GM20000 (cell line): ENCODE data around the gene SSTR1.
"Not testable (repeated sequence)": the region's sequence is repeated elsewhere in the genome, so short reads cannot be mapped to it uniquely, and the experiment has no call there.

Source experiments
- DNase-seq: peaks from one replicate; pipeline ENCODE4 v3.0.0; 2012; ENCODE audit warnings: low spot score
- TF ChIP-seq, protein P1 (sequence below): IDR thresholded peaks from 2 replicates; pipeline ENCODE4 v1.5.1; 2012; ENCODE audit warnings: mild to moderate bottlenecking, control low read depth; ENCODE audit errors: extremely low read depth, missing control alignments

Gene SSTR1

DNA sequence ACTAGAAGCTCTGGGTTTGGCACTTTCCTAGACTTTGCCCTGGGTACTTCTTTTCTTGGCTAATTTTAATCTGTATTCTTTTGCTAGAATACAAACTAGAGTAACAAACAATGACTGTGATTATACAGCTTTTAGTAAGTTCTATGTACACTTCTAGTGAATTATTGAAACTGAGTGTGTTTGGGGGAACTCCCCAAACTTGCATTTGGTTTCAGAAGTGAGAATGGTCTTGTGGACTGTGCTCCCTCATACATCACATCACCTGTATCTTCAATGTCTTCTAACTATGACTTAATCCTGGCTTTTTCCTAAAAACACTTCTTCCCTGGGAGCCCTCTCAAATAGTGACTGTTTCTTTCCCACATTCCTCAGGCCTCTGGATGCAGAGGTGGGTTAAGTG, 23.6 kb upstream of the SSTR1 start:
- TF ChIP-seq, protein P1, sequence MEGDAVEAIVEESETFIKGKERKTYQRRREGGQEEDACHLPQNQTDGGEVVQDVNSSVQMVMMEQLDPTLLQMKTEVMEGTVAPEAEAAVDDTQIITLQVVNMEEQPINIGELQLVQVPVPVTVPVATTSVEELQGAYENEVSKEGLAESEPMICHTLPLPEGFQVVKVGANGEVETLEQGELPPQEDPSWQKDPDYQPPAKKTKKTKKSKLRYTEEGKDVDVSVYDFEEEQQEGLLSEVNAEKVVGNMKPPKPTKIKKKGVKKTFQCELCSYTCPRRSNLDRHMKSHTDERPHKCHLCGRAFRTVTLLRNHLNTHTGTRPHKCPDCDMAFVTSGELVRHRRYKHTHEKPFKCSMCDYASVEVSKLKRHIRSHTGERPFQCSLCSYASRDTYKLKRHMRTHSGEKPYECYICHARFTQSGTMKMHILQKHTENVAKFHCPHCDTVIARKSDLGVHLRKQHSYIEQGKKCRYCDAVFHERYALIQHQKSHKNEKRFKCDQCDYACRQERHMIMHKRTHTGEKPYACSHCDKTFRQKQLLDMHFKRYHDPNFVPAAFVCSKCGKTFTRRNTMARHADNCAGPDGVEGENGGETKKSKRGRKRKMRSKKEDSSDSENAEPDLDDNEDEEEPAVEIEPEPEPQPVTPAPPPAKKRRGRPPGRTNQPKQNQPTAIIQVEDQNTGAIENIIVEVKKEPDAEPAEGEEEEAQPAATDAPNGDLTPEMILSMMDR: no peak
- no peak for DNase-seq

DNA sequence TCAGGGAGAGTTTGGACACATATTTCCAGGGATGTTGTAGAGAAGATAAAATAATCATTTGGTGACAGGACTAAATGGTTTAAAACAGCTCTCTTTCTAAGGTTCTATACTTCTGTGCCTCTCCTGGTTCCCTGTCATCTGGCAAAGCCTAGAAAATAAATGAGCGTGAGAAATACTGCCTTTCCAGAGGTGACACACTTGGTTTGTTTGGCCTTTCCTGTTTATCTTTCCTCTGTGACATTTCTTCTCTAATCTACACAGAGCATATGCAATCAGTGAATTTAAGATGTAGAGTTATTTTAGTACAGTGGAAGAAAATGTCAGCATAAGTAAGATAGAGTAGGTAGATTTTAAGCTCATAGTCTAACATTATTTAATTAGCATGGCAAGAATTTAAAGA, 22.0 kb upstream of the SSTR1 start:
- DNase-seq: no peak
- TF ChIP-seq, protein P1: no peak

DNA sequence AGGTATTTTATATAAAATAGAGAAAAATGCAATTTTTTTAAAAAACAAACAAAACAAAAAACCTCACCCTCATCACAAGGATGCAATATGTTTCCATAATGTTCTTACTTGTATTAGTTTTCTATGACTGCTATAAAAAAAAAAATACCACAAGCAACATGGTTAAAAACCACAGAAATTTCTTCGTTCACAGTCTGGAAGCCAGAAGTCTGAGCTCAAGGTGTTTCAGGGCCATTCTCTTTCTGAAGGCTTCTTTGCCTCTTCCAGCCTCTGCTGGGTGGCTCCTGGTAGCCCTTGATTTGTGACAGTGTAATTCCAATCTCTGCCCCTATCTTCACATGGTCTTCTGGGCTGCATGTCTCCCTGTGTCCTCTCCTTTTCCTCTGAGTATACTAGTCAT, 21.5 kb upstream of the SSTR1 start:
- TF ChIP-seq, protein P1: no peak
- DNase-seq: no peak

DNA sequence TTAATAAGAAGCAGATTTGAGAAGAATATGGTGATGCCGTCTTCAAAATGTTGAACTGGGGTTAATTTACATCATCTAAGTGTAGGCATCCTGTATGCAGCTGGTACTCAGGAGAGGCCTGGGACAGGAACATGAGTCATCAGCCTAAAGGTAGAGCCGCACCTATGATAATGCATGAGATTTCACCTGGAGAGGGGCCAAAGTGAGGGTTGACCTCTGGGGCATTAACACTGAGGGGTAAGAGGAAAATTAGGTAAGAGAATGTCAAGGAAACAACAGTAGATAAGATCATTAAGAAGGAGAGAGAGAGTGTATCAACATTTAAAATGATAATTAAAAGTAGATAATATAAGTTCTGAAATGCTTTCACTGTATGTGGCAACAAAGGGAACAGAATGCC, 20.2 kb upstream of the SSTR1 start:
- TF ChIP-seq, protein P1: no peak
- no peak for DNase-seq

DNA sequence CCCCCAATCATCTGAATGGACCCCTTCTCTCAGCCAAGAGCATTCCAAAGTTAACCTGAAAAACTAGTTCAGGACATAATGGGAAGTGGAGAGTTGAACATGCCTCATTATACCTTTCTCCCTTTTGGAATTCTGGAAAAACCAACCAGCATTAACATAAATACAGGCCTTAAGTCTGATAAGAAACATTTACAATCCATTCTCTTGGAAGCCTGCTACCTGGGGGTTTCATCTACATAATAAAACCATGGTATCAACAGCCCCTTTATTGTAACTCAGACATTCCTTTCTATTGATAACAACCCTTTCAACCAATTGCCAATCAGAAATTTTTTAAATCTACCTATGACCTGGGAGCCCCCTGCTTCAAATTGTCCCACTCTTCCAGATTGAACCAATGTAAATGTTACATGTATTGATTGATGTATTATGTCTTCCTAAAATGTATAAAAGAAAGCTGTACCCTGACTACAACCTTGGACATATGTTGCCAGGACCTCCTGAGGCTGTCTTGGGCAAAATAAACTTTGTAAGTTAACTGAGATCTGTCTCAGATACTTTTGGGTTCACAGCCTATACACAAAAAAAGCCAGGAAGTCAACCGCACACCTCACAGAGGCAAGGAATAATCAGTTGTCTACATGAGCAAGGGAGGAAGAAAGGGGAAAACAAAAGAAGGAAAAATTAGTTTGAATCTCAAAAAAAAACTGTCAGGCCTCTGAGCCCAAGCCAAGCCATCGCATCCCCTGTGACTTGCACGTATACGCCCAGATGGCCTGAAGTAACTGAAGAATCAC, 17.6 kb upstream of the SSTR1 start:
- DNase-seq: no peak
- TF ChIP-seq, protein P1: no peak

DNA sequence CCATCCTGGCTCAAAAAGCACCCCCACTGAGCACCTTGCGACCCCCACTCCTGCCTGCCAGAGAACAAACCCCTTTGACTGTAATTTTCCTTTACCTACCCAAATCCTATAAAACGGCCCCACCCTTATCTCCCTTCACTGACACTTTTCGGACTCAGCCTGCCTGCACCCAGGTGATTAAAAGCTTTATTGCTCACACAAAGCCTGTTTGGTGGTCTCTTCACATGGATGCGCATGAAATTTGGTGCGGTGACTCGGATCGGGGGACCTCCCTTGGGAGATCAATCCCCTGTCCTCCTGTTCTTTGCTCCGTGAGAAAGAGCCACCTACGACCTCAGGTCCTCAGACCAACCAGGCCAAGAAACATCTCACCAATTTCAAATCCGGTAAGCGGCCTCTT, 16.9 kb upstream of the SSTR1 start:
- not testable (repeated sequence) for DNase-seq

DNA sequence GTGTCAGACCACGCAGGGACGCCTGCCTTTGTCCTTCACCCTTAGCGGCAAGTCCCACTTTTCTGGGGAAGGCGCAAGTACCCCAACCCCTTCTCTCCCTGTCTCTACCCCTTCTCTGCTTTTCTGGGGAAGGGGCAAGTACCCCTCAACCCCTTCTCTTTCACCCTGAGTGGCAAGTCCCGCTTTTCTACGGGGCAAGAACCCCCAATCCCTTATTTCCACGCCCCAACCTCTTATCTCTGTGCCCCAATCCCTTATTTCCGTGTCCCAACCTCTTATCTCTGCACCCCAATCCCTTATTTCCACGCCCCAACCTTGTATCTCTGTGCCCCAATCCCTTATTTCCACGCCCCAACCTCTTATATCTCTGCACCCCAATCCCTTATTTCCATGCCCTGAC, 16.2 kb upstream of the SSTR1 start:
- not testable (repeated sequence) for DNase-seq

DNA sequence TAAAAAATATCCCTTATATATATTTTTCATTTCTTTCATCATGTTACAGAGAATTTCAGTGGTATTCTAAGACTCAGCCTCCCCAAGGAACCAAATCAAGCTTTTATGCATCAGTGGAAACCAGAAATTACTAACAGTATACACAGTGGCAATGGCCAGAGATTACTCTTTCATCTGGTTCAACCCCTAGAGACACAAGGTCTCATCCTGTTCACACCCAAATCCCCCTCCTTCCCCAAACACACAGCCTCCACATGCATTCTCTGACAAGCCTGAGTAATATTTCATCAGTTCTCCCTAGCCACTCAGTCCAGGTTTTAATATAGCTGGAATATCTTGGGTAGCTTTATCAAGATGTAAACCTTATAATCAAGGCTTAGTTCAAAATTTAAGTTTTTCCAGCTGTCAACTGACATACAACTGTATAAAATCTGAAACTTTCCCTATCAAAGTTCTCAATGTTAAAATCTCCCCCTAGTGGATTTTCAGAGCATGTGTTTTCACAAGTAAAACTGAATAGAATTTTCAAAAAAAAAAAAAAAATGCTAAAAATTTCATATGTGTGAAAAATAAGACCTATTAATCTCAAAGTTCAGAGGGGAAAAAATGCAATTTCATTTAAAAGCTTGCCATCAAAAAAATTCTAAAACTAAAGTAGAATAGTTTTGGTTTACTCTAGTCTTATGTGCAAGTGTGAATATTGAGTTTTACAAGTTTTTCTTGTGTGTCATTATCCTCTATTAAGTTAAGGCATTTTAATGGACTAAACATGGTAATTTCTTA, 10.5 kb upstream of the SSTR1 start:
- no peak for DNase-seq
- TF ChIP-seq, protein P1: no peak
